DOHH2 (cell line): ENCODE results near the gene NMNAT2.

Experiments
- H3F3A ChIP-seq: fragments of 200-600 bp; sonication (generic), shearing (Covaris generic); 2 replicates; pipeline ENCODE4 v1.6.0; 2016; ENCODE audit warnings: antibody characterized with exemption, mild to moderate bottlenecking; ENCODE audit not compliant: control insufficient read depth, insufficient read depth
- H3K27ac ChIP-seq: fragments of 200-600 bp; sonication (generic); 2 replicates; pipeline ENCODE4 v1.5.1; 2014; ENCODE audit warnings: low read depth, mild to moderate bottlenecking, low read length, moderate library complexity
- H3K27me3 ChIP-seq: fragments of 200-600 bp; sonication (generic); 2 replicates; pipeline ENCODE4 v1.6.1; 2014; ENCODE audit warnings: mild to moderate bottlenecking, low read length, mixed read lengths; ENCODE audit not compliant: control insufficient read depth
- H3K36me3 ChIP-seq: fragments of 200-600 bp; sonication (generic); 2 replicates; pipeline ENCODE4 v1.6.1; 2014; ENCODE audit warnings: mild to moderate bottlenecking, low read length, moderate library complexity, mixed read lengths; ENCODE audit not compliant: control insufficient read depth
- H3K4me1 ChIP-seq: fragments of 200-600 bp; sonication (generic); 2 replicates; pipeline ENCODE4 v1.6.1; 2014; ENCODE audit warnings: mild to moderate bottlenecking, low read length, mixed read lengths; ENCODE audit not compliant: control insufficient read depth
- H3K4me2 ChIP-seq: fragments of 200-600 bp; sonication (generic); 2 replicates; pipeline ENCODE4 v1.6.0; 2014; ENCODE audit warnings: mild to moderate bottlenecking, low read length, moderate library complexity
- H3K4me3 ChIP-seq: fragments of 200-600 bp; sonication (generic); 2 replicates; pipeline ENCODE4 v1.5.1; 2014; ENCODE audit warnings: mild to moderate bottlenecking, low read length, mixed read lengths
- H3K79me2 ChIP-seq: fragments of 200-600 bp; sonication (generic); 2 replicates; pipeline ENCODE4 v1.6.1; 2014; ENCODE audit warnings: mild to moderate bottlenecking, low read length, mixed read lengths; ENCODE audit not compliant: control insufficient read depth
- H3K9me2 ChIP-seq: fragments of 200-600 bp; sonication (generic); replicated peaks from 2 replicates; pipeline ENCODE4 v1.6.1; 2014; ENCODE audit warnings: mild to moderate bottlenecking, low read length, mixed read lengths; ENCODE audit not compliant: control insufficient read depth
- H3K9me3 ChIP-seq: fragments of 200-600 bp; sonication (generic); 2 replicates; pipeline ENCODE4 v1.6.1; 2014; ENCODE audit warnings: antibody characterized with exemption, low read length, mixed read lengths; ENCODE audit not compliant: control insufficient read depth, insufficient read depth
- H4K20me1 ChIP-seq: fragments of 200-600 bp; sonication (generic); 2 replicates; pipeline ENCODE4 v1.6.0; 2014; ENCODE audit warnings: low read depth, mild to moderate bottlenecking, antibody characterized with exemption, low read length, moderate library complexity; ENCODE audit not compliant: control insufficient read depth, insufficient read depth
- EZH2phosphoT487 ChIP-seq: fragments of 200-600 bp; sonication (generic); IDR thresholded peaks from 2 replicates; pipeline ENCODE4 v1.6.1; 2017; ENCODE audit warnings: borderline replicate concordance, mild to moderate bottlenecking, antibody characterized with exemption, low read length, moderate library complexity, mixed read lengths
- TF ChIP-seq, protein P1 (sequence below): fragments of 200-600 bp; sonication (generic); IDR thresholded peaks from one replicate; pipeline ENCODE4 v1.5.1; 2014; ENCODE audit warnings: antibody characterized with exemption, mild to moderate bottlenecking, low read depth, low read length; ENCODE audit not compliant: poor library complexity, severe bottlenecking

Gene NMNAT2

DNA sequence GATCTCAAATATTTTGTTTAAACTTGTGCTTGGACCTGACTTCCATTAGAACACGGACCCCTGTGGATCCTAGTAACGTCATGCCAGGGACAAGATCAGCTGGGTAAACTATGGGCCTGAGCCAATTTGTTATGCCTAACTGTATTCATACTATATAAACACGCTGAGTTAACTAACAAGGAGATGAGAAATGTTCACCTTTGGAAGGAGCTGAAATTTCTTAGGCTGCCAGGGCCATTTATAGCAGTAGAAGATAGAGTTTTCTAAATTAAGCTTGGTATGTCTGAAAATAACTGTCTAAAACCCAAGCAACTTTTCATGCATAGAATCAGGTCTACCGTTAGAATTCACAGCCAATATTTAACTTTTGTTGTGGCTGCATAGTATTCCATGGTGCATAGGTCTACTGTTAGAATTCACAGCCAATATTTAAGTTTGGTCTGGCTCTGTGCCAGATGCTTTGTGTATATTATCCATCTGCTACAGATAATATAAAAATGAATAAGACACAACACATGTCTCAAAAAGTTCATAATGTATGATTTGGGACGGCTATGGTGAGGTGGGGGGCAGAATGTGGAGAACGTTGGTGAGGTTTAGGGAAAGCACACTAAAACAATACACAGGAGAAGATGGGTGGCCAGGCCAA lies 61.5 kb downstream of the NMNAT2 start:
- Histone ChIP-seq H3K9me3 (no peaks in the 10 kb centered on the region), H3K9me2 (no peaks in the 10 kb centered on the region), H3F3A (no peaks in the 10 kb centered on the region), H3K4me1 (no peaks in the 10 kb centered on the region), H3K27me3 (peaks cover 3% of the 10 kb centered on the region; the same call in 1 of the 2 replicates), H3K79me2 (no peaks in the 10 kb centered on the region), H4K20me1 (no peaks in the 10 kb centered on the region), H3K4me2 (no peak overlapping the region), H3K36me3 (no peaks in the 10 kb centered on the region), H3K4me3 (no peak overlapping the region), H3K27ac (no peak overlapping the region)
- TF ChIP-seq, protein P1, sequence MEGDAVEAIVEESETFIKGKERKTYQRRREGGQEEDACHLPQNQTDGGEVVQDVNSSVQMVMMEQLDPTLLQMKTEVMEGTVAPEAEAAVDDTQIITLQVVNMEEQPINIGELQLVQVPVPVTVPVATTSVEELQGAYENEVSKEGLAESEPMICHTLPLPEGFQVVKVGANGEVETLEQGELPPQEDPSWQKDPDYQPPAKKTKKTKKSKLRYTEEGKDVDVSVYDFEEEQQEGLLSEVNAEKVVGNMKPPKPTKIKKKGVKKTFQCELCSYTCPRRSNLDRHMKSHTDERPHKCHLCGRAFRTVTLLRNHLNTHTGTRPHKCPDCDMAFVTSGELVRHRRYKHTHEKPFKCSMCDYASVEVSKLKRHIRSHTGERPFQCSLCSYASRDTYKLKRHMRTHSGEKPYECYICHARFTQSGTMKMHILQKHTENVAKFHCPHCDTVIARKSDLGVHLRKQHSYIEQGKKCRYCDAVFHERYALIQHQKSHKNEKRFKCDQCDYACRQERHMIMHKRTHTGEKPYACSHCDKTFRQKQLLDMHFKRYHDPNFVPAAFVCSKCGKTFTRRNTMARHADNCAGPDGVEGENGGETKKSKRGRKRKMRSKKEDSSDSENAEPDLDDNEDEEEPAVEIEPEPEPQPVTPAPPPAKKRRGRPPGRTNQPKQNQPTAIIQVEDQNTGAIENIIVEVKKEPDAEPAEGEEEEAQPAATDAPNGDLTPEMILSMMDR, result no peak
- no peak for TF ChIP-seq EZH2phosphoT487

DNA sequence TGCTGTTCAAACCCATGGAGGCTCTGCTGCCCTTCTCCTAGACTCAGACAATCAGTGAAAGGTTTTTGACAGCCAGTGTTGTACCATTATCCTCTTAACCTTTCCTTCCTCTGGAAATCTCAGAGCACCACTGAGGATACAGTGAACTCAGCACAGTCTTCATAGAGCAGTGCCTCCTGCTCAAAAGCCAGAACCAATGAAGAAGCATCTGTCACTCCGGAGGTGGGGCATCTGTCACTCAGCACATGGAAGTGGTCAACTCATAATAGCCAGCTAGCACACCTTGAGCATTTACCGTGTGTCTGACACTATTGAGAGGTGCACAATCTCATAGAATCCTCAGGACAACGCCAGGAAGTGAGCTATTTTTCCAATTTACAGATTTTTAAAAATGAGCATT lies 62.4 kb downstream of the NMNAT2 start:
- Histone ChIP-seq H3K4me1 (no peaks in the 10 kb centered on the region), H3K4me2 (no peak overlapping the region), H3K9me2 (no peaks in the 10 kb centered on the region), H3K27me3 (peaks cover 3% of the 10 kb centered on the region; the same call in 1 of the 2 replicates), H3F3A (no peaks in the 10 kb centered on the region), H3K4me3 (no peak overlapping the region), H3K27ac (no peak overlapping the region), H3K79me2 (no peaks in the 10 kb centered on the region), H3K36me3 (no peaks in the 10 kb centered on the region), H4K20me1 (no peaks in the 10 kb centered on the region), H3K9me3 (no peaks in the 10 kb centered on the region)
- no peak for TF ChIP-seq EZH2phosphoT487
- TF ChIP-seq, protein P1, result no peak

DNA sequence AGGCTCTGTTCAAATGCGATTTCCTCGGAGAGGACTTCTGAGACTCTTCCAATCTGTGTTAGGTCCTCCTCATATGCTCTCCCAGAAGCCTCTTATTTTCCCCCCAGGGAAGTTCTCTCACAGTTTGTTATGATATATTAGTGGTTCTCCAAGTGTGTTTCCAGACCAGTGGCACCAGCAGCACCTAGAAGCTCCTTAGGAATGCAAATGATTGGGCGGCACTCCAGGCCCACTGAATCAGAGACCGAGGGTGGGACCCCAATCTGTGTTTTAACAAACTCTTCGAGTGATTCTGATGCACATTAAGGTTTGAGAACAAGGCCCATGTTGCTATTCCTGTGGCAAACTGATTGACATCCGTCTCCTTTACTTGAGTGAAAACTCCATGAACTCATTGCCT lies 63.0 kb downstream of the NMNAT2 start:
- H3K4me1 ChIP-seq, result no peaks in the 10 kb centered on the region
- H3K27ac ChIP-seq, result no peak overlapping the region
- H4K20me1 ChIP-seq, result no peaks in the 10 kb centered on the region
- H3K9me2 ChIP-seq, result no peaks in the 10 kb centered on the region
- H3K36me3 ChIP-seq, result no peaks in the 10 kb centered on the region
- H3K9me3 ChIP-seq, result no peaks in the 10 kb centered on the region
- H3K4me2 ChIP-seq, result no peak overlapping the region
- no peak for TF ChIP-seq EZH2phosphoT487
- TF ChIP-seq, protein P1, result no peak
- H3K27me3 ChIP-seq, result peaks cover 3% of the 10 kb centered on the region; the same call in 1 of the 2 replicates
- H3K4me3 ChIP-seq, result no peak overlapping the region
- no peaks in the 10 kb centered on the region for H3F3A ChIP-seq
- no peaks in the 10 kb centered on the region for H3K79me2 ChIP-seq
